H1 (cell line): Measurements from ENCODE around the gene MADD. TPM values are rescaled to one million over a fixed set of nuclear protein-coding genes. Genes with fewer than 3 reads are reported as not detected.

Source experiments
- CTCF ChIA-PET: fragments of 300-600 bp; sonication (Branson Sonifier 250); formaldehyde crosslinking; loops from one replicate; lab custom pipeline; 2021; ENCODE audit not compliant: partially characterized antibody; lab: Charles Lee
- POLR2A ChIA-PET: fragments of 300-600 bp; sonication (Branson Sonifier 250); formaldehyde crosslinking; loops from one replicate; lab custom pipeline; 2021; ENCODE audit warnings: inconsistent platforms; ENCODE audit not compliant: partially characterized antibody; lab: Charles Lee
- DNase-seq, 2 experiments: peaks; one replicate each; pipeline versions ENCODE4 v3.0.0 to v3.0.0-alpha.2; 2010 to 2022; ENCODE audit warnings: low spot score in 2 of 2, low read depth in 1 of 2, mixed read lengths in 1 of 2
- FAIRE-seq: peaks from 2 replicates; lab custom pipeline; 2011; peaks lifted over from hg19 to GRCh38; lab: Jason Lieb, UNC
- H2AFZ ChIP-seq: 2 replicates; pipeline ENCODE4 v1.8.1; 2012; ENCODE audit warnings: low read length, inconsistent platforms
- H2AK5ac ChIP-seq: 2 replicates; pipeline ENCODE4 v1.6.1; 2013; ENCODE audit warnings: low read depth, low read length
- H2BK120ac ChIP-seq: replicated peaks from 2 replicates; pipeline ENCODE3; 2013; ENCODE audit warnings: low read depth, low read length, inconsistent platforms
- H2BK12ac ChIP-seq: 2 replicates; pipeline ENCODE4 v1.6.1; 2013; ENCODE audit warnings: low read depth, low read length
- H2BK15ac ChIP-seq: 2 replicates; pipeline ENCODE4 v1.6.1; 2013; ENCODE audit warnings: low read length
- H2BK20ac ChIP-seq: 2 replicates; pipeline ENCODE4 v1.6.1; 2013; ENCODE audit warnings: low read length
- H2BK5ac ChIP-seq: 2 replicates; pipeline ENCODE4 v1.6.1; 2013; ENCODE audit warnings: low read depth, low read length
- H3K14ac ChIP-seq: 2 replicates; pipeline ENCODE4 v1.6.1; 2013; ENCODE audit warnings: inconsistent platforms; ENCODE audit not compliant: insufficient read length
- H3K18ac ChIP-seq: 2 replicates; pipeline ENCODE4 v1.6.1; 2013; ENCODE audit warnings: low read length; ENCODE audit errors: extremely low read depth
- H3K23ac ChIP-seq: 2 replicates; pipeline ENCODE4 v1.6.1; 2013; ENCODE audit warnings: inconsistent platforms; ENCODE audit not compliant: insufficient read length
- H3K23me2 ChIP-seq: 2 replicates; pipeline ENCODE4 v1.6.1; 2013; ENCODE audit warnings: low read depth, low read length
- H3K27ac ChIP-seq: 2 replicates; pipeline ENCODE4 v1.6.1; 2011; ENCODE audit warnings: low read depth, low read length, inconsistent platforms
- H3K27me3 ChIP-seq, 4 experiments: replicated peaks in 1 of 4; 1 replicate in 1 of 4; 2 replicates in 3 of 4; pipeline versions ENCODE4 v1.6.1 to v1.8.1; 2011 to 2013; ENCODE audit warnings: low read length in 3 of 4, mild to moderate bottlenecking in 3 of 4, inconsistent platforms in 2 of 4, mixed read lengths in 2 of 4, moderate library complexity in 1 of 4; ENCODE audit not compliant: control insufficient read depth in 3 of 4, insufficient read depth in 3 of 4; ENCODE audit errors: extremely low read depth in 1 of 4
- H3K36me3 ChIP-seq, 4 experiments: 2 replicates each; pipeline versions ENCODE4 v1.6.1 to v1.8.1; 2011 to 2013; ENCODE audit warnings: mild to moderate bottlenecking in 4 of 4, low read length in 3 of 4, moderate library complexity in 2 of 4, control low read depth in 1 of 4, inconsistent platforms in 1 of 4; ENCODE audit not compliant: insufficient read depth in 4 of 4, control insufficient read depth in 2 of 4
- H3K4ac ChIP-seq: replicated peaks from 2 replicates; pipeline ENCODE3; 2013; ENCODE audit warnings: low read length, low read depth, mixed read lengths, inconsistent platforms; ENCODE audit not compliant: insufficient read length
- H3K4me1 ChIP-seq, 4 experiments: replicated peaks in 1 of 4; 1 replicate in 1 of 4; 2 replicates in 3 of 4; pipeline versions ENCODE4 v1.6.1 to v1.8.1; 2011 to 2013; ENCODE audit warnings: low read length in 3 of 4, inconsistent platforms in 2 of 4, mixed read lengths in 1 of 4; ENCODE audit not compliant: insufficient read depth in 4 of 4, control insufficient read depth in 3 of 4
- H3K4me2 ChIP-seq, 2 experiments: 2 replicates each; pipeline versions ENCODE4 v1.6.1 to v1.8.1; 2011 to 2013; ENCODE audit warnings: low read depth in 2 of 2, low read length in 2 of 2, control low read depth in 1 of 2, inconsistent platforms in 1 of 2, mild to moderate bottlenecking in 1 of 2; ENCODE audit not compliant: insufficient read depth in 1 of 2
- H3K4me3 ChIP-seq, 4 experiments: fragments of 200-600, 300-600 bp in 1 of 4; sonication (generic), shearing (Covaris generic), sonication (Bioruptor Twin) in 1 of 4; 2 replicates each; pipeline versions ENCODE4 v1.5.1 to v1.8.1; 2011 to 2016; ENCODE audit warnings: low read length in 4 of 4, low read depth in 3 of 4, control low read depth in 2 of 4, inconsistent platforms in 2 of 4, mild to moderate bottlenecking in 2 of 4, mixed read lengths in 1 of 4, moderate library complexity in 1 of 4; ENCODE audit not compliant: insufficient read depth in 2 of 4; ENCODE audit errors: extremely low read depth in 1 of 4
- H3K56ac ChIP-seq: replicated peaks from 2 replicates; pipeline ENCODE3; 2013; ENCODE audit warnings: low read depth, mild to moderate bottlenecking, mixed read lengths, low read length, inconsistent platforms; ENCODE audit not compliant: insufficient read length
- H3K79me1 ChIP-seq: 2 replicates; pipeline ENCODE4 v1.6.1; 2013; ENCODE audit warnings: low read depth, low read length, control low read depth
- H3K79me2 ChIP-seq, 2 experiments: 2 replicates each; pipeline versions ENCODE4 v1.6.1 to v1.8.1; 2012 to 2013; ENCODE audit warnings: low read length in 2 of 2, mild to moderate bottlenecking in 2 of 2, inconsistent platforms in 1 of 2; ENCODE audit not compliant: insufficient read depth in 2 of 2, control insufficient read depth in 1 of 2
- H3K9ac ChIP-seq, 4 experiments: replicated peaks in 1 of 4; 1 replicate in 1 of 4; 2 replicates in 3 of 4; pipeline versions ENCODE4 v1.6.1 to v1.8.1; 2011 to 2013; ENCODE audit warnings: low read depth in 3 of 4, low read length in 3 of 4, control low read depth in 2 of 4, mild to moderate bottlenecking in 2 of 4, moderate library complexity in 2 of 4, inconsistent platforms in 1 of 4; ENCODE audit errors: extremely low read depth in 1 of 4
- H3K9me3 ChIP-seq, 2 experiments: 2 replicates each; pipeline versions ENCODE4 v1.6.1 to v1.8.1; 2012 to 2013; ENCODE audit warnings: mild to moderate bottlenecking in 2 of 2, moderate library complexity in 2 of 2, control low read depth in 1 of 2, inconsistent platforms in 1 of 2, low read depth in 1 of 2, low read length in 1 of 2, mixed read lengths in 1 of 2; ENCODE audit not compliant: insufficient read depth in 2 of 2
- H4K20me1 ChIP-seq, 2 experiments: replicated peaks in 1 of 2; 2 replicates each; pipeline versions ENCODE3 to v1.8.1; 2011 to 2013; ENCODE audit warnings: inconsistent platforms in 2 of 2, low read length in 2 of 2, mild to moderate bottlenecking in 1 of 2; ENCODE audit not compliant: insufficient read depth in 2 of 2, control insufficient read depth in 1 of 2
- H4K5ac ChIP-seq: 2 replicates; pipeline ENCODE4 v1.6.1; 2013; ENCODE audit warnings: low read length, low read depth, mixed read lengths, inconsistent platforms; ENCODE audit not compliant: insufficient read length
- H4K8ac ChIP-seq: 2 replicates; pipeline ENCODE4 v1.8.0; 2013; ENCODE audit warnings: mild to moderate bottlenecking, moderate library complexity, low read length, inconsistent platforms; ENCODE audit not compliant: insufficient read depth; ENCODE audit errors: extremely low read depth
- H4K91ac ChIP-seq: replicated peaks from 2 replicates; pipeline ENCODE3; 2013; ENCODE audit warnings: low read length, mixed read lengths, inconsistent platforms; ENCODE audit not compliant: insufficient read length
- CREB1 ChIP-seq: IDR thresholded peaks from 2 replicates; pipeline ENCODE4 v1.6.1; 2012; ENCODE audit warnings: inconsistent platforms
- EP300 ChIP-seq, 2 experiments: IDR thresholded peaks; 1 replicate in 1 of 2; 2 replicates in 1 of 2; pipeline ENCODE4 v1.6.1; 2011 to 2012; ENCODE audit warnings: low read depth in 2 of 2, low read length in 2 of 2, mild to moderate bottlenecking in 2 of 2, borderline replicate concordance in 1 of 2, inconsistent platforms in 1 of 2, moderate library complexity in 1 of 2
- EZH2 ChIP-seq: fragments of 200-600 bp; sonication (generic); IDR thresholded peaks from 2 replicates; pipeline ENCODE4 v1.7.1; 2012; ENCODE audit warnings: low read depth, mild to moderate bottlenecking, moderate library complexity, low read length, inconsistent platforms; ENCODE audit not compliant: severe bottlenecking
- JUN ChIP-seq: IDR thresholded peaks from 2 replicates; pipeline ENCODE4 v1.6.1; 2011; ENCODE audit warnings: low read depth, mild to moderate bottlenecking, improper control_type of control experiment, low read length
- KDM4A ChIP-seq: IDR thresholded peaks from one replicate; pipeline ENCODE4 v1.7.1; 2012; ENCODE audit warnings: low read depth, mild to moderate bottlenecking, moderate library complexity, low read length, inconsistent platforms; ENCODE audit not compliant: severe bottlenecking
- POLR2AphosphoS5 ChIP-seq: IDR thresholded peaks from 2 replicates; pipeline ENCODE4 v1.6.1; 2011; ENCODE audit warnings: low read depth, low read length
- RAD21 ChIP-seq, 2 experiments: IDR thresholded peaks in 1 of 2; conservative IDR thresholded peaks in 1 of 2; 2 replicates each; pipeline ENCODE4 v1.6.1; 2011; ENCODE audit warnings: low read depth in 2 of 2, low read length in 2 of 2, improper control_type of control experiment in 1 of 2, inconsistent platforms in 1 of 2, mild to moderate bottlenecking in 1 of 2, moderate library complexity in 1 of 2
- SP2 ChIP-seq: IDR thresholded peaks from 2 replicates; pipeline ENCODE4 v1.6.1; 2012; ENCODE audit warnings: mild to moderate bottlenecking, low read length, inconsistent platforms
- SP4 ChIP-seq: IDR thresholded peaks from 2 replicates; pipeline ENCODE4 v1.6.1; 2012; ENCODE audit warnings: low read length, inconsistent platforms
- TEAD4 ChIP-seq: IDR thresholded peaks from 2 replicates; pipeline ENCODE4 v1.6.1; 2012; ENCODE audit warnings: low read depth, low read length, inconsistent platforms, mixed read lengths
- WGBS, 2 experiments: shearing (Covaris generic) in 1 of 2; methylation state at CpG; one replicate each; pipeline versions ENCODE4 v1.1.6 to v1.1.7; 2013 to 2015; ENCODE audit warnings: low lambda C conversion rate in 2 of 2, mixed read lengths in 2 of 2, inconsistent platforms in 1 of 2, low coverage in 1 of 2, missing lambda C conversion rate in 1 of 2; ENCODE audit not compliant: insufficient replicate concordance in 2 of 2, insufficient coverage in 1 of 2, insufficient read length in 1 of 2; ENCODE audit errors: extremely low coverage in 1 of 2, missing lambda C conversion rate in 1 of 2; 5-methylcytosine and 5-hydroxymethylcytosine counted together
- polyA plus RNA-seq, 7 experiments: library from polyadenylated mRNA; depleted of rRNA in 3 of 7; stranded (reverse) in 5 of 7; unstranded in 2 of 7; fragments of >200 nt in 5 of 7; fragments of 200-250 nt in 2 of 7; gene quantifications; 1 replicate in 5 of 7; 2 replicates in 1 of 7; 4 replicates in 1 of 7; pipeline versions ENCODE4 v1.2.1 to v1.2.3, GENCODE V29; 2011 to 2013; ENCODE audit warnings: missing spikeins in 2 of 7, mixed read lengths in 2 of 7
- total RNA-seq: library from RNA; stranded (reverse); fragmentation: NEBNext Ultra II Directional; extraction: Animal tissue kit (Norgen Biotek cat#: 25700); gene quantifications from 2 replicates; pipeline ENCODE4 v1.2.1, GENCODE V29; 2021
- TF ChIP-seq, protein P1 (sequence below), 3 experiments: IDR thresholded peaks; 1 replicate in 2 of 3; 2 replicates in 1 of 3; pipeline versions ENCODE4 v1.5.1 to v1.6.1; 2011; ENCODE audit warnings: low read length in 3 of 3, mild to moderate bottlenecking in 3 of 3, inconsistent platforms in 2 of 3, low read depth in 1 of 3, moderate library complexity in 1 of 3; ENCODE audit not compliant: insufficient read depth in 1 of 3; ENCODE audit errors: control extremely low read depth in 1 of 3

The MADD gene
- total and polyA plus RNA-seq, 2 of the 8 experiments (the other 6 are each of a cell fraction or from before 2014, with no cell fraction given): 32.5 to 45.4 TPM

DNA sequence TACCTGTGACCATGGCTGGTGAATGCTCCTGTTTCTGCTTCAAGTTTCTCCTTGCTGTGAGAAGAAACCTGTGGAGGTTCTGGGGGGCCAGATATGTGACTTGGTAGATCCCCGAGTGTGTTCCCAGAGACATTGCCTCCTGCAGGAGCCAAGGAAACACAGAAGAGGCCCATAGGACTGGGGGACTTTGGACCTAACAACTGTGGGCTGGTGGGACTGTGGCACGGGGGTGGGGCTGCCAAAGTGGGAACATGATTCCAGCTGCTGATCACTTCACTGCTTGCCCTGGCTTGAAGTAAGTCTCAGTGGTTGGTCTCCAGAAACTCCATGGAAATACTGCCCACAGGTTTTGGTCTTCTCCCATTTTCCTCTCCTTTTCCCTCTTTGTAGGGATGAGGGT lies 16.3 kb upstream of the MADD start:
- Histone ChIP-seq H2AK5ac (no peak overlapping the region), H3K56ac (no peak overlapping the region), H2BK12ac (no peak overlapping the region), H3K27ac (0 out of 2 replicates have a peak overlapping the region, but pooled peaks have one; percentile 15), H3K4me2 (no peak overlapping the region), H2AFZ (no peak overlapping the region), H4K8ac (no peak overlapping the region), H2BK20ac (no peak overlapping the region), H3K79me2 (peaks cover 0 to 10% of the 10 kb centered on the region in 2 experiments; a peak in 1 of 4 replicates), H3K4ac (no peak overlapping the region), H3K9me3 (no peaks in the 10 kb centered on the region), H4K5ac (no peak overlapping the region), H3K18ac (no peak overlapping the region), H3K23ac (no peak overlapping the region), H3K4me1 (peaks cover 0 to 17% (median 7%) of the 10 kb centered on the region in 4 experiments; a peak in 6 of 7 replicates), H2BK120ac (no peak overlapping the region), H3K79me1 (no peaks in the 10 kb centered on the region), H3K23me2 (peaks cover 8% of the 10 kb centered on the region), H3K14ac (no peak overlapping the region), H2BK5ac (no peak overlapping the region), H4K20me1 (no peaks in the 10 kb centered on the region), H3K27me3 (no peaks in the 10 kb centered on the region), H4K91ac (no peak overlapping the region), H2BK15ac (no peak overlapping the region), H3K36me3 (no peaks in the 10 kb centered on the region), H3K4me3 (no peak overlapping the region), H3K9ac (no peak overlapping the region)
- POLR2A ChIA-PET: interaction anchor here (1.2 to 2.2 kb wide), 3 partner anchors 10 to 69 kb away, joined by 4 to 8 read pairs (median 5); no protein-coding TSS in a partner anchor
- FAIRE-seq (no peak), DNase-seq (no peak)
- CTCF ChIA-PET: interaction anchor here (0.6 to 0.7 kb wide), 2 partner anchors 61 to 76 kb away, joined by 3 to 5 read pairs; no protein-coding TSS in a partner anchor
- 92% methylated on average over 2 of the region's 2 CpGs; no CpG with 5 or more reads in 1 of the 2 experiments for WGBS, 2 experiments
- TF ChIP-seq CREB1 (no peak), JUN (no peak), SP4 (no peak), EZH2 (no peak), RAD21 (IDR thresholded peaks at IDR 0.05 in 1 of 2, conservative IDR thresholded peaks at IDR 0.05 in 1 of 2; ENCODE audit: low read depth in 2 of 2, low read length in 2 of 2) (no peak), KDM4A (no peak), POLR2AphosphoS5 (no peak), EP300 (IDR thresholded peaks at IDR 0.05; ENCODE audit: borderline replicate concordance in 1 of 2, low read depth in 2 of 2, low read length in 2 of 2) (no peak), SP2 (no peak), TEAD4 (no peak)
- TF ChIP-seq, protein P1, sequence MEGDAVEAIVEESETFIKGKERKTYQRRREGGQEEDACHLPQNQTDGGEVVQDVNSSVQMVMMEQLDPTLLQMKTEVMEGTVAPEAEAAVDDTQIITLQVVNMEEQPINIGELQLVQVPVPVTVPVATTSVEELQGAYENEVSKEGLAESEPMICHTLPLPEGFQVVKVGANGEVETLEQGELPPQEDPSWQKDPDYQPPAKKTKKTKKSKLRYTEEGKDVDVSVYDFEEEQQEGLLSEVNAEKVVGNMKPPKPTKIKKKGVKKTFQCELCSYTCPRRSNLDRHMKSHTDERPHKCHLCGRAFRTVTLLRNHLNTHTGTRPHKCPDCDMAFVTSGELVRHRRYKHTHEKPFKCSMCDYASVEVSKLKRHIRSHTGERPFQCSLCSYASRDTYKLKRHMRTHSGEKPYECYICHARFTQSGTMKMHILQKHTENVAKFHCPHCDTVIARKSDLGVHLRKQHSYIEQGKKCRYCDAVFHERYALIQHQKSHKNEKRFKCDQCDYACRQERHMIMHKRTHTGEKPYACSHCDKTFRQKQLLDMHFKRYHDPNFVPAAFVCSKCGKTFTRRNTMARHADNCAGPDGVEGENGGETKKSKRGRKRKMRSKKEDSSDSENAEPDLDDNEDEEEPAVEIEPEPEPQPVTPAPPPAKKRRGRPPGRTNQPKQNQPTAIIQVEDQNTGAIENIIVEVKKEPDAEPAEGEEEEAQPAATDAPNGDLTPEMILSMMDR (IDR thresholded peaks at IDR 0.05; ENCODE audit: control extremely low read depth in 1 of 3, insufficient read depth in 1 of 3, low read depth in 1 of 3, low read length in 3 of 3): no peak
